Suprapubic skin (tissue), 4 donors: Measurements from ENCODE around the gene ERBB3.

ENCODE experiments used
- CTCF ChIP-seq, 2 donors: fragments of 200-600 bp in 1 of 2; fragments of 450-650 bp in 1 of 2; sonication (generic) in 1 of 2; IDR thresholded peaks; one replicate each; pipeline ENCODE4 v1.5.1; 2016 to 2019; ENCODE audit warnings: antibody characterized with exemption in 2 of 2, mild to moderate bottlenecking in 1 of 2, moderate library complexity in 1 of 2
- EP300 ChIP-seq: sonication (generic); formaldehyde crosslinking; IDR thresholded peaks from one replicate; pipeline ENCODE4 v1.6.1; 2017; ENCODE audit warnings: antibody characterized with exemption
- POLR2A ChIP-seq, 2 donors: fragments of 450-650 bp; IDR thresholded peaks; one replicate each; pipeline ENCODE4 v1.6.1; 2017; ENCODE audit warnings: antibody characterized with exemption in 2 of 2, mild to moderate bottlenecking in 2 of 2, moderate library complexity in 2 of 2
- POLR2AphosphoS5 ChIP-seq, 3 donors: sonication (generic); formaldehyde crosslinking; IDR thresholded peaks; one replicate each; pipeline ENCODE4 v1.6.1; 2017; ENCODE audit warnings: antibody characterized with exemption in 3 of 3

- TF ChIP-seq CTCF (IDR thresholded peaks at IDR 0.05): no peak
- no peak for TF ChIP-seq POLR2AphosphoS5 (IDR thresholded peaks at IDR 0.05)
- no peak for TF ChIP-seq POLR2A (IDR thresholded peaks at IDR 0.05)
- no peak for TF ChIP-seq EP300
Measured at GRCh38 chr12:56145217-56145616, 65.3 kb downstream of the ERBB3 start.
